Neutrophil (primary cell): ENCODE results near the gene TMEM154.

Experiments
- H3K27ac ChIP-seq: fragments of 200-600 bp; sonication (generic); 2 replicates; pipeline ENCODE4 v1.5.1; 2016; ENCODE audit warnings: mild to moderate bottlenecking, moderate library complexity
- H3K27me3 ChIP-seq: fragments of 200-600 bp; sonication (generic); 2 replicates; pipeline ENCODE4 v1.6.0; 2016; ENCODE audit warnings: mild to moderate bottlenecking
- H3K36me3 ChIP-seq: fragments of 200-600 bp; sonication (generic); 2 replicates; pipeline ENCODE4 v1.5.1; 2017
- H3K4me1 ChIP-seq, 2 experiments: fragments of 200-600 bp in 1 of 2; sonication (generic) in 1 of 2; 1 replicate in 1 of 2; 2 replicates in 1 of 2; pipeline versions ENCODE4 v1.5.1 to v1.6.1; 2013 to 2016; ENCODE audit warnings: low read depth in 1 of 2, low read length in 1 of 2, mild to moderate bottlenecking in 1 of 2, moderate library complexity in 1 of 2; ENCODE audit not compliant: control insufficient read depth in 1 of 2, insufficient read depth in 1 of 2
- H3K4me3 ChIP-seq, 2 experiments: fragments of 200-600 bp in 1 of 2; sonication (generic) in 1 of 2; 1 replicate in 1 of 2; 2 replicates in 1 of 2; pipeline ENCODE4 v1.5.1; 2013 to 2016; ENCODE audit warnings: low read depth in 1 of 2, low read length in 1 of 2, mild to moderate bottlenecking in 1 of 2, moderate library complexity in 1 of 2
- H3K9me3 ChIP-seq: fragments of 200-600 bp; sonication (generic); 2 replicates; pipeline ENCODE4 v1.5.1; 2016
- TF ChIP-seq, protein P1 (sequence below): fragments of 200-600 bp; sonication (generic); IDR thresholded peaks from 2 replicates; pipeline ENCODE4 v1.5.1; 2016; ENCODE audit warnings: antibody characterized with exemption

Gene TMEM154

DNA sequence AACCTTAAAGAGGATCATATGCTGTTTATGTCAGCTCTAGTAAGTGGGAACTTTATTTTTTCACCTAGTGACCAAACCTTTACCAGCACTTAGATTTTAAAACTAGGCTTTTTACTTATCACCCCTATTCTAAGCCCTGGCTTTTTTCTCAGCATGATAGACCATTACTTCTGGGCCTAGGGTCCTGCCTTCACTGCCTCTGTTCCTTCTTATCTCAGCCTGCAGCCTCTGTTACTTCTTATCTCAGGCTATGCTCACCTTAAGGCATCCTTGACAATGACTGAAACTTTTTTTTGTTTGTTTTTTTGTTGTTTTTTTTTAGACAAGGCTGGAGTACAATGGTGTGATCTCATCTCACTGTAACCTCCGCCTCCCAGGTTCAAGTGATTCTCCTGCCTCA lies 59.6 kb downstream of the TMEM154 start:
- Histone ChIP-seq H3K4me3 (no peak overlapping the region), H3K27ac (peak overlapping the region; percentile 54), H3K9me3 (no peaks in the 10 kb centered on the region), H3K36me3 (peaks cover 11% of the 10 kb centered on the region), H3K4me1 (peaks cover 0 to 10% of the 10 kb centered on the region in 2 experiments), H3K27me3 (no peaks in the 10 kb centered on the region)
- TF ChIP-seq, protein P1, sequence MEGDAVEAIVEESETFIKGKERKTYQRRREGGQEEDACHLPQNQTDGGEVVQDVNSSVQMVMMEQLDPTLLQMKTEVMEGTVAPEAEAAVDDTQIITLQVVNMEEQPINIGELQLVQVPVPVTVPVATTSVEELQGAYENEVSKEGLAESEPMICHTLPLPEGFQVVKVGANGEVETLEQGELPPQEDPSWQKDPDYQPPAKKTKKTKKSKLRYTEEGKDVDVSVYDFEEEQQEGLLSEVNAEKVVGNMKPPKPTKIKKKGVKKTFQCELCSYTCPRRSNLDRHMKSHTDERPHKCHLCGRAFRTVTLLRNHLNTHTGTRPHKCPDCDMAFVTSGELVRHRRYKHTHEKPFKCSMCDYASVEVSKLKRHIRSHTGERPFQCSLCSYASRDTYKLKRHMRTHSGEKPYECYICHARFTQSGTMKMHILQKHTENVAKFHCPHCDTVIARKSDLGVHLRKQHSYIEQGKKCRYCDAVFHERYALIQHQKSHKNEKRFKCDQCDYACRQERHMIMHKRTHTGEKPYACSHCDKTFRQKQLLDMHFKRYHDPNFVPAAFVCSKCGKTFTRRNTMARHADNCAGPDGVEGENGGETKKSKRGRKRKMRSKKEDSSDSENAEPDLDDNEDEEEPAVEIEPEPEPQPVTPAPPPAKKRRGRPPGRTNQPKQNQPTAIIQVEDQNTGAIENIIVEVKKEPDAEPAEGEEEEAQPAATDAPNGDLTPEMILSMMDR: no peak

DNA sequence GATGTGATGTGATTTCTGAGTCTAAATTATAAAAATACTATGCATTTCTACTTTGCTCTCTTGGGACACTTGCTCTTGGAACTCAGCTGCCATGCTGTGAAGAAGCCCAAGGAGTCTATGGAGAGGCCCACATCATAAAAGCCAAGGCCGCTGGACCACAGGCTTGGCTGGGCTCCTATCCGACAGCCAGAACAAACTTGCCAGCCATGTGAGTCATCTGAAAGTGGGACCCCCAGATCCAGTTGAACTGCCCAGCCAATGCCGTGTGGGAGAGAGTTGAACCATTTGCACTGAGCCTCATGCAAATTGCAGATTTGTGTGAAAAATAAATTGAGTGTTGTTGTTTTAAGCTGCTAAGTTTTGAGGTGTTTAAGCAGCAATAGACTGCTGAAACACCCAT lies 60.2 kb downstream of the TMEM154 start:
- Histone ChIP-seq H3K4me1 (peaks cover 0 to 10% of the 10 kb centered on the region in 2 experiments), H3K9me3 (no peaks in the 10 kb centered on the region), H3K27ac (peak overlapping the region; percentile 54), H3K27me3 (no peaks in the 10 kb centered on the region), H3K36me3 (peaks cover 11% of the 10 kb centered on the region), H3K4me3 (no peak overlapping the region)
- TF ChIP-seq, protein P1: no peak

DNA sequence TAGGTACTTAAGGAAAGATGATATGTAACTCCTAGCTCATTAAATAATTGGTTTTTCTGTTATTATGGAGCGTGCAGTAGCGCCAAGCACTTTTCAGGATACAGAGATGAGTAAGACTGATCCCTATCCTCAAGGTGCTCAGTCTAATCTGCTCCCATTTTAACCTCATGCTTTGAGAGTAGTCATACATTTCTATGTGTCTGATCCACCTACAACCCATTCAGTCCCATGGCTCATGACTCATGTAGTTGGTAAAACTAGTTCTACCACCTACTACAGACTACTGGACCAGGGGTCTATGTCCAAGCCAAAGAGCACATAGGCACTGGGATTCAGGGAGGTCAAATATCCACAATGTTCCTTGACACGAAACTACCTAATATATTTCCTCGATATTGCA lies 60.8 kb downstream of the TMEM154 start:
- Histone ChIP-seq H3K9me3 (no peaks in the 10 kb centered on the region), H3K36me3 (peaks cover 11% of the 10 kb centered on the region), H3K4me1 (peaks cover 0 to 10% of the 10 kb centered on the region in 2 experiments), H3K27me3 (no peaks in the 10 kb centered on the region), H3K27ac (no peak overlapping the region), H3K4me3 (no peak overlapping the region)
- TF ChIP-seq, protein P1: no peak

DNA sequence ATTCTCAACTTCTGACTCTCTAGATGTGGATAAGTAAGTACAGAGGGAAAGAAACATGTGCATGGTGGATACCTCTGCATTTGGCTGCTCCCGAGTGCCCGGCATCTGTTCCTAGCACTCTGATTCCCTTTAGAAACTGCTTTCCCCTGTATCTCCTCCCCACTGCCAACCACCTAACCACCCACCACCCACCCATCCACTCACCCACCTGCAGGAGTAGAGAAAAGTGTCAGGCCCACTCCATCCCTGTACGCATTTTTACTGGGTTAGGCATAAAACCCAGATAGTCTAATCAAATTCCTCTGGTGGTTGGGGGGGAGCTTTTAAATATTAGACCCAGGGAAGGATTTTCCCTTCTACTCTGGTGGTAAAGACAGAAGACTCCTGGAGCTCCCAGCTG lies 63.0 kb downstream of the TMEM154 start:
- Histone ChIP-seq H3K9me3 (no peaks in the 10 kb centered on the region), H3K27me3 (no peaks in the 10 kb centered on the region), H3K4me1 (peaks cover 0 to 10% of the 10 kb centered on the region in 2 experiments), H3K27ac (no peak overlapping the region), H3K36me3 (no peaks in the 10 kb centered on the region), H3K4me3 (no peak overlapping the region)
- TF ChIP-seq, protein P1: no peak

DNA sequence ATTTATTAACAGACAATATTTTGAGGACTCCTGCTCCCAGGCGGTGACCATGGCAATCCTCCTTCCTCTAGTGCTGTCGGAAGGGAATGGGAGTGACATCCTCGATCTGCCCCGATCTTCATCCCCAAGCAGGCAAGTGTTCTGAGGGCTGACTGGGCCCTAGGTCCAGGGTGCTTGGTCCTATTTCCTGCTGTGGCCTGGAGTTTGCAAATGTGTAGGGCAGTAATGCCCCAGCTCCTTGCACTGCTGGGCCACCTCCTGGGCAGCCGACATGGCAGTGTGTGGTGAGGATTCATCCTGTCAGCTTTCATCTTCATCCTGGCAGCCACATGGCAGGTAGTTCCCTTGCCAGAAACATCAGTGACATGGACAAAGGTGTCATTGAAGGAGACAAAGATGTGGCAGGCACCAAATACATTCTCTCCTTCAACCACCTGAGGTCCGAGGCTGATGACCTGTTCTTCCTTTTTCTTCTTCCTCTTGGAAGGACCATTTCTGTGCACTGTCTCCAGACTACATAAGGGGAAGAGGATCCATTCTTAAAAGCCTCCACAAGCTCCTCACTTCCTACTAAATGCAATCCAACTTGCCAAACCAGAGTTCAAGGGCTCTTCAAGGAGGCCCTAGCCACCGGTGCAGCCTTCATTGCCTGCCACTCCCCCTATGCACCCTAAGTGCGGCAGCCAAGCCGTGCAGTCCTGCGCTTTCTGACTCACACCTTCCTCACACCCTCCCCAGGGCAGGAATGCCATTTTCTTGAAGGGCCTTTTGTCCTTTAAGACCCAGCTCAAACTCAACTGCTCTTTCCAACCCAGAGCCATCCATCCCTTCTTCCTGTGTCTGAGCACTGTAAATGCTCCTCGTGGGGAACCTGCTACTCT lies 65.7 kb downstream of the TMEM154 start:
- Histone ChIP-seq H3K27ac (no peak overlapping the region), H3K4me1 (no peaks in the 10 kb centered on the region), H3K27me3 (no peaks in the 10 kb centered on the region), H3K4me3 (no peak overlapping the region), H3K9me3 (no peaks in the 10 kb centered on the region), H3K36me3 (no peaks in the 10 kb centered on the region)
- TF ChIP-seq, protein P1: no peak
